H1 (cell line): ENCODE results near the gene KLHDC8B. TPM values are rescaled to one million over a fixed set of nuclear protein-coding genes. Genes with fewer than 3 reads are reported as not detected.

Experiments used
- CTCF ChIA-PET: fragments of 300-600 bp; sonication (Branson Sonifier 250); formaldehyde crosslinking; loops from one replicate; lab custom pipeline; 2021; ENCODE audit not compliant: partially characterized antibody; lab: Charles Lee
- POLR2A ChIA-PET: fragments of 300-600 bp; sonication (Branson Sonifier 250); formaldehyde crosslinking; loops from one replicate; lab custom pipeline; 2021; ENCODE audit warnings: inconsistent platforms; ENCODE audit not compliant: partially characterized antibody; lab: Charles Lee
- DNase-seq, 2 experiments: peaks; one replicate each; pipeline versions ENCODE4 v3.0.0 to v3.0.0-alpha.2; 2010 to 2022; ENCODE audit warnings: low spot score in 2 of 2, low read depth in 1 of 2, mixed read lengths in 1 of 2
- FAIRE-seq: peaks from 2 replicates; lab custom pipeline; 2011; peaks lifted over from hg19 to GRCh38; lab: Jason Lieb, UNC
- H2AFZ ChIP-seq: 2 replicates; pipeline ENCODE4 v1.8.1; 2012; ENCODE audit warnings: low read length, inconsistent platforms
- H2AK5ac ChIP-seq: 2 replicates; pipeline ENCODE4 v1.6.1; 2013; ENCODE audit warnings: low read depth, low read length
- H2BK120ac ChIP-seq: replicated peaks from 2 replicates; pipeline ENCODE3; 2013; ENCODE audit warnings: low read depth, low read length, inconsistent platforms
- H2BK12ac ChIP-seq: 2 replicates; pipeline ENCODE4 v1.6.1; 2013; ENCODE audit warnings: low read depth, low read length
- H2BK15ac ChIP-seq: 2 replicates; pipeline ENCODE4 v1.6.1; 2013; ENCODE audit warnings: low read length
- H2BK20ac ChIP-seq: 2 replicates; pipeline ENCODE4 v1.6.1; 2013; ENCODE audit warnings: low read length
- H2BK5ac ChIP-seq: 2 replicates; pipeline ENCODE4 v1.6.1; 2013; ENCODE audit warnings: low read depth, low read length
- H3K14ac ChIP-seq: 2 replicates; pipeline ENCODE4 v1.6.1; 2013; ENCODE audit warnings: inconsistent platforms; ENCODE audit not compliant: insufficient read length
- H3K18ac ChIP-seq: 2 replicates; pipeline ENCODE4 v1.6.1; 2013; ENCODE audit warnings: low read length; ENCODE audit errors: extremely low read depth
- H3K23ac ChIP-seq: 2 replicates; pipeline ENCODE4 v1.6.1; 2013; ENCODE audit warnings: inconsistent platforms; ENCODE audit not compliant: insufficient read length
- H3K23me2 ChIP-seq: 2 replicates; pipeline ENCODE4 v1.6.1; 2013; ENCODE audit warnings: low read depth, low read length
- H3K27ac ChIP-seq: 2 replicates; pipeline ENCODE4 v1.6.1; 2011; ENCODE audit warnings: low read depth, low read length, inconsistent platforms
- H3K27me3 ChIP-seq, 4 experiments: replicated peaks in 1 of 4; 1 replicate in 1 of 4; 2 replicates in 3 of 4; pipeline versions ENCODE4 v1.6.1 to v1.8.1; 2011 to 2013; ENCODE audit warnings: low read length in 3 of 4, mild to moderate bottlenecking in 3 of 4, inconsistent platforms in 2 of 4, mixed read lengths in 2 of 4, moderate library complexity in 1 of 4; ENCODE audit not compliant: control insufficient read depth in 3 of 4, insufficient read depth in 3 of 4; ENCODE audit errors: extremely low read depth in 1 of 4
- H3K36me3 ChIP-seq, 4 experiments: 2 replicates each; pipeline versions ENCODE4 v1.6.1 to v1.8.1; 2011 to 2013; ENCODE audit warnings: mild to moderate bottlenecking in 4 of 4, low read length in 3 of 4, moderate library complexity in 2 of 4, control low read depth in 1 of 4, inconsistent platforms in 1 of 4; ENCODE audit not compliant: insufficient read depth in 4 of 4, control insufficient read depth in 2 of 4
- H3K4ac ChIP-seq: replicated peaks from 2 replicates; pipeline ENCODE3; 2013; ENCODE audit warnings: low read length, low read depth, mixed read lengths, inconsistent platforms; ENCODE audit not compliant: insufficient read length
- H3K4me1 ChIP-seq, 4 experiments: replicated peaks in 1 of 4; 1 replicate in 1 of 4; 2 replicates in 3 of 4; pipeline versions ENCODE4 v1.6.1 to v1.8.1; 2011 to 2013; ENCODE audit warnings: low read length in 3 of 4, inconsistent platforms in 2 of 4, mixed read lengths in 1 of 4; ENCODE audit not compliant: insufficient read depth in 4 of 4, control insufficient read depth in 3 of 4
- H3K4me2 ChIP-seq, 2 experiments: 2 replicates each; pipeline versions ENCODE4 v1.6.1 to v1.8.1; 2011 to 2013; ENCODE audit warnings: low read depth in 2 of 2, low read length in 2 of 2, control low read depth in 1 of 2, inconsistent platforms in 1 of 2, mild to moderate bottlenecking in 1 of 2; ENCODE audit not compliant: insufficient read depth in 1 of 2
- H3K4me3 ChIP-seq, 4 experiments: fragments of 200-600, 300-600 bp in 1 of 4; sonication (generic), shearing (Covaris generic), sonication (Bioruptor Twin) in 1 of 4; 2 replicates each; pipeline versions ENCODE4 v1.5.1 to v1.8.1; 2011 to 2016; ENCODE audit warnings: low read length in 4 of 4, low read depth in 3 of 4, control low read depth in 2 of 4, inconsistent platforms in 2 of 4, mild to moderate bottlenecking in 2 of 4, mixed read lengths in 1 of 4, moderate library complexity in 1 of 4; ENCODE audit not compliant: insufficient read depth in 2 of 4; ENCODE audit errors: extremely low read depth in 1 of 4
- H3K56ac ChIP-seq: replicated peaks from 2 replicates; pipeline ENCODE3; 2013; ENCODE audit warnings: low read depth, mild to moderate bottlenecking, mixed read lengths, low read length, inconsistent platforms; ENCODE audit not compliant: insufficient read length
- H3K79me1 ChIP-seq: 2 replicates; pipeline ENCODE4 v1.6.1; 2013; ENCODE audit warnings: low read depth, low read length, control low read depth
- H3K79me2 ChIP-seq, 2 experiments: 2 replicates each; pipeline versions ENCODE4 v1.6.1 to v1.8.1; 2012 to 2013; ENCODE audit warnings: low read length in 2 of 2, mild to moderate bottlenecking in 2 of 2, inconsistent platforms in 1 of 2; ENCODE audit not compliant: insufficient read depth in 2 of 2, control insufficient read depth in 1 of 2
- H3K9ac ChIP-seq, 4 experiments: replicated peaks in 1 of 4; 1 replicate in 1 of 4; 2 replicates in 3 of 4; pipeline versions ENCODE4 v1.6.1 to v1.8.1; 2011 to 2013; ENCODE audit warnings: low read depth in 3 of 4, low read length in 3 of 4, control low read depth in 2 of 4, mild to moderate bottlenecking in 2 of 4, moderate library complexity in 2 of 4, inconsistent platforms in 1 of 4; ENCODE audit errors: extremely low read depth in 1 of 4
- H3K9me3 ChIP-seq, 2 experiments: 2 replicates each; pipeline versions ENCODE4 v1.6.1 to v1.8.1; 2012 to 2013; ENCODE audit warnings: mild to moderate bottlenecking in 2 of 2, moderate library complexity in 2 of 2, control low read depth in 1 of 2, inconsistent platforms in 1 of 2, low read depth in 1 of 2, low read length in 1 of 2, mixed read lengths in 1 of 2; ENCODE audit not compliant: insufficient read depth in 2 of 2
- H4K20me1 ChIP-seq, 2 experiments: replicated peaks in 1 of 2; 2 replicates each; pipeline versions ENCODE3 to v1.8.1; 2011 to 2013; ENCODE audit warnings: inconsistent platforms in 2 of 2, low read length in 2 of 2, mild to moderate bottlenecking in 1 of 2; ENCODE audit not compliant: insufficient read depth in 2 of 2, control insufficient read depth in 1 of 2
- H4K5ac ChIP-seq: 2 replicates; pipeline ENCODE4 v1.6.1; 2013; ENCODE audit warnings: low read length, low read depth, mixed read lengths, inconsistent platforms; ENCODE audit not compliant: insufficient read length
- H4K8ac ChIP-seq: 2 replicates; pipeline ENCODE4 v1.8.0; 2013; ENCODE audit warnings: mild to moderate bottlenecking, moderate library complexity, low read length, inconsistent platforms; ENCODE audit not compliant: insufficient read depth; ENCODE audit errors: extremely low read depth
- H4K91ac ChIP-seq: replicated peaks from 2 replicates; pipeline ENCODE3; 2013; ENCODE audit warnings: low read length, mixed read lengths, inconsistent platforms; ENCODE audit not compliant: insufficient read length
- ASH2L ChIP-seq: fragments of 200-600, 300-600 bp; sonication (generic); IDR thresholded peaks from one replicate; pipeline ENCODE4 v1.7.1; 2017; ENCODE audit warnings: low read length
- BRCA1 ChIP-seq: IDR thresholded peaks from 2 replicates; pipeline ENCODE4 v1.6.1; 2012; ENCODE audit warnings: low read depth, low read length, improper control_type of control experiment
- CTCF ChIP-seq, 3 experiments: IDR thresholded peaks; 1 replicate in 2 of 3; 2 replicates in 1 of 3; pipeline versions ENCODE4 v1.5.1 to v1.6.1; 2011; ENCODE audit warnings: low read length in 3 of 3, mild to moderate bottlenecking in 3 of 3, inconsistent platforms in 2 of 3, low read depth in 1 of 3, moderate library complexity in 1 of 3; ENCODE audit not compliant: insufficient read depth in 1 of 3; ENCODE audit errors: control extremely low read depth in 1 of 3
- EZH2 ChIP-seq: fragments of 200-600 bp; sonication (generic); IDR thresholded peaks from 2 replicates; pipeline ENCODE4 v1.7.1; 2012; ENCODE audit warnings: low read depth, mild to moderate bottlenecking, moderate library complexity, low read length, inconsistent platforms; ENCODE audit not compliant: severe bottlenecking
- HDAC6 ChIP-seq: IDR thresholded peaks from one replicate; pipeline ENCODE4 v1.7.1; 2012; ENCODE audit warnings: low read depth, mild to moderate bottlenecking, inconsistent platforms, low read length, moderate library complexity
- KDM1A ChIP-seq: fragments of 200-600, 300-600 bp; sonication (generic); IDR thresholded peaks from 2 replicates; pipeline ENCODE4 v1.7.1; 2016; ENCODE audit warnings: mild to moderate bottlenecking, low read length, borderline replicate concordance
- MAFK ChIP-seq: IDR thresholded peaks from 2 replicates; pipeline ENCODE4 v1.6.1; 2012; ENCODE audit warnings: low read depth, mild to moderate bottlenecking, improper control_type of control experiment, low read length
- RBBP5 ChIP-seq: IDR thresholded peaks from 2 replicates; pipeline ENCODE4 v1.7.1; 2012; ENCODE audit warnings: low read depth, mild to moderate bottlenecking, inconsistent platforms, low read length, moderate library complexity, borderline replicate concordance
- SP1 ChIP-seq: IDR thresholded peaks from 2 replicates; pipeline ENCODE4 v1.6.1; 2011; ENCODE audit warnings: low read depth, low read length
- TAF7 ChIP-seq: optimal IDR thresholded peaks from 2 replicates; pipeline ENCODE3; 2011; ENCODE audit warnings: low read depth, mild to moderate bottlenecking, inconsistent platforms, low read length, moderate library complexity, borderline replicate concordance
- TEAD4 ChIP-seq: IDR thresholded peaks from 2 replicates; pipeline ENCODE4 v1.6.1; 2012; ENCODE audit warnings: low read depth, low read length, inconsistent platforms, mixed read lengths
- WGBS, 2 experiments: shearing (Covaris generic) in 1 of 2; methylation state at CpG; one replicate each; pipeline versions ENCODE4 v1.1.6 to v1.1.7; 2013 to 2015; ENCODE audit warnings: low lambda C conversion rate in 2 of 2, mixed read lengths in 2 of 2, inconsistent platforms in 1 of 2, low coverage in 1 of 2, missing lambda C conversion rate in 1 of 2; ENCODE audit not compliant: insufficient replicate concordance in 2 of 2, insufficient coverage in 1 of 2, insufficient read length in 1 of 2; ENCODE audit errors: extremely low coverage in 1 of 2, missing lambda C conversion rate in 1 of 2; 5-methylcytosine and 5-hydroxymethylcytosine counted together
- polyA plus RNA-seq, 7 experiments: library from polyadenylated mRNA; depleted of rRNA in 3 of 7; stranded (reverse) in 5 of 7; unstranded in 2 of 7; fragments of >200 nt in 5 of 7; fragments of 200-250 nt in 2 of 7; gene quantifications; 1 replicate in 5 of 7; 2 replicates in 1 of 7; 4 replicates in 1 of 7; pipeline versions ENCODE4 v1.2.1 to v1.2.3, GENCODE V29; 2011 to 2013; ENCODE audit warnings: missing spikeins in 2 of 7, mixed read lengths in 2 of 7
- total RNA-seq: library from RNA; stranded (reverse); fragmentation: NEBNext Ultra II Directional; extraction: Animal tissue kit (Norgen Biotek cat#: 25700); gene quantifications from 2 replicates; pipeline ENCODE4 v1.2.1, GENCODE V29; 2021

Gene KLHDC8B
- total and polyA plus RNA-seq, 2 of the 8 experiments (the other 6 are each of a cell fraction or from before 2014, with no cell fraction given), result 15.8 to 21.3 TPM

GRCh38 chr3:49198611-49199230, 27.3 kb downstream of the KLHDC8B start:
- 94% methylated on average over 24 of the region's 24 CpGs; no CpG with 5 or more reads in 1 of the 2 experiments for WGBS, 2 experiments
- H3K4me3 ChIP-seq, result no peak overlapping the region
- no peak for TF ChIP-seq EZH2
- TF ChIP-seq KDM1A, result no peak
- no peak for TF ChIP-seq TAF7
- TF ChIP-seq HDAC6, result no peak
- TF ChIP-seq TEAD4, result no peak
- TF ChIP-seq SP1, result no peak
- no peak for TF ChIP-seq CTCF (IDR thresholded peaks at IDR 0.05; ENCODE audit: control extremely low read depth in 1 of 3, insufficient read depth in 1 of 3, low read depth in 1 of 3, low read length in 3 of 3)
- TF ChIP-seq BRCA1, result no peak
- no peak for TF ChIP-seq MAFK
- no peak for TF ChIP-seq RBBP5
- no peak for TF ChIP-seq ASH2L

More at GRCh38 chr3:49198611-49199230, 27.3 kb downstream of the KLHDC8B start:
- CTCF ChIA-PET, result no interaction called here
- H4K20me1 ChIP-seq, result no peaks in the 10 kb centered on the region
- no peaks in the 10 kb centered on the region for H3K79me1 ChIP-seq
- H3K79me2 ChIP-seq, result no peaks in the 10 kb centered on the region
- no peak overlapping the region; the same call in 1 of the 2 replicates for H3K18ac ChIP-seq
- H2BK20ac ChIP-seq, result no peak overlapping the region
- no peak overlapping the region for H3K27ac ChIP-seq
- POLR2A ChIA-PET, result no interaction called here
- FAIRE-seq (no peak), DNase-seq (no peak)
- no peak overlapping the region for H3K56ac ChIP-seq
- no peak overlapping the region for H4K5ac ChIP-seq
- H3K4me2 ChIP-seq, result no peak overlapping the region
- H3K23ac ChIP-seq, result no peak overlapping the region
- H4K91ac ChIP-seq, result no peak overlapping the region
- H2BK15ac ChIP-seq, result peak overlapping the region; percentile 29; the same call in 1 of the 2 replicates
- no peaks in the 10 kb centered on the region for H3K36me3 ChIP-seq
- H3K9ac ChIP-seq, result no peak overlapping the region
- H2AFZ ChIP-seq, result peak overlapping the region; percentile 30; the same call in 1 of the 2 replicates
- H3K4ac ChIP-seq, result no peak overlapping the region
- H2AK5ac ChIP-seq, result 0 out of 2 replicates have a peak overlapping the region, but pooled peaks have one; percentile 39
- H3K23me2 ChIP-seq, result no peaks in the 10 kb centered on the region
- no peak overlapping the region for H2BK120ac ChIP-seq
- no peaks in the 10 kb centered on the region; a peak in 1 of 4 replicates for H3K9me3 ChIP-seq
- H3K27me3 ChIP-seq, result no peaks in the 10 kb centered on the region
- no peaks in the 10 kb centered on the region for H3K4me1 ChIP-seq
- no peak overlapping the region for H2BK5ac ChIP-seq
- H3K14ac ChIP-seq, result no peak overlapping the region
- no peak overlapping the region; the same call in 1 of the 2 replicates for H4K8ac ChIP-seq
- H2BK12ac ChIP-seq, result no peak overlapping the region
